Type B pancreatic cell (in vitro differentiated cells): ENCODE results near the gene DHX34. TPM values are rescaled to one million over a fixed set of nuclear protein-coding genes. Genes with fewer than 3 reads are reported as not detected.

Experiments used
- DNase-seq: peaks from one replicate; pipeline ENCODE4 v3.0.0; 2021; ENCODE audit warnings: mixed read lengths; ENCODE audit not compliant: unreplicated experiment; ENCODE audit errors: extremely low spot score
- H3K27ac Mint-ChIP-seq: 2 replicates; pipeline ENCODE4 v1.8.0; 2021; ENCODE audit warnings: mild to moderate bottlenecking, mixed read lengths
- H3K27me3 Mint-ChIP-seq: 2 replicates; pipeline ENCODE4 v1.8.0; 2021; ENCODE audit warnings: mixed read lengths
- H3K36me3 Mint-ChIP-seq: 2 replicates; pipeline ENCODE4 v1.8.0; 2021; ENCODE audit warnings: mixed read lengths
- H3K4me1 Mint-ChIP-seq: one replicate; pipeline ENCODE4 v1.8.0; 2021; ENCODE audit warnings: mixed read lengths; ENCODE audit not compliant: unreplicated experiment
- H3K4me3 Mint-ChIP-seq: 2 replicates; pipeline ENCODE4 v1.8.0; 2021; ENCODE audit warnings: mild to moderate bottlenecking, mixed read lengths
- H3K9me3 Mint-ChIP-seq: 2 replicates; pipeline ENCODE4 v1.8.0; 2021; ENCODE audit warnings: mixed read lengths
- CTCF ChIP-seq: fragments of 200-600 bp; sonication (generic); conservative IDR thresholded peaks from 2 replicates; pipeline ENCODE4 v1.5.0; 2021; ENCODE audit warnings: antibody characterized with exemption, mild to moderate bottlenecking
- total RNA-seq: library from RNA; stranded (reverse); gene quantifications from 2 replicates; pipeline ENCODE4 v1.2.1, GENCODE V29; 2021; ENCODE audit warnings: low replicate concordance

The DHX34 gene
- total RNA-seq, 1 donor from 2014 or later, result 32.9 TPM

- TF ChIP-seq CTCF, result no peak
- DNase-seq, result no peak
- Mint-ChIP-seq H3K4me1 (peaks cover 7% of the 10 kb centered on the region), H3K4me3 (no peak overlapping the region), H3K27ac (no peak overlapping the region), H3K36me3 (peaks cover 5% of the 10 kb centered on the region), H3K9me3 (no peaks in the 10 kb centered on the region), H3K27me3 (peaks cover 34% of the 10 kb centered on the region)
Observed at GRCh38 chr19:47413941-47414340, 64.8 kb downstream of the DHX34 start.

DNA sequence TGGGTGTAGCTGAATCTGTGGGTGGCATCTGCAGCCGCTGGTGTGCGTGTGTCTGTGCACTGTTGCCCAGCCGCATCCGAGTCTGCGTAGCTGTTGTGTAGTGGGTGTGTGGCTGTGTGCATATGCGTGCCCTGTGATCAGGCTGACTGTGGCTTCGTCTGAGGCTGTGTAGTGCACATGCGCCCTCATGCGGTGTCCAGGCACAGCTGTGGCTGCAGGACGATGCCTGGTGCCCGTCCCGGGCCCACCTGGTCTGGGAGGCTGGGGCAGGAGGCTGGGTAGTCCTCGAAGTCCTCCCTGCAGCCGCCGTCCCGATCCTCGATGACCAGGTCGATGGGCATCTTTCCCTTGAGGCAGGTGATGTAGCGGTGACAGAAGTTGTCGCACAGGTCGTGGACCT, 65.4 kb downstream of the DHX34 start:
- H3K9me3 Mint-ChIP-seq, result no peaks in the 10 kb centered on the region
- H3K4me3 Mint-ChIP-seq, result no peak overlapping the region
- no peak overlapping the region for H3K27ac Mint-ChIP-seq
- DNase-seq, result no peak
- H3K4me1 Mint-ChIP-seq, result peaks cover 7% of the 10 kb centered on the region
- H3K36me3 Mint-ChIP-seq, result peaks cover 5% of the 10 kb centered on the region
- no peak for TF ChIP-seq CTCF
- H3K27me3 Mint-ChIP-seq, result peaks cover 31% of the 10 kb centered on the region

- Mint-ChIP-seq H3K36me3 (peaks cover 5% of the 10 kb centered on the region), H3K27ac (no peak overlapping the region), H3K4me1 (peaks cover 11% of the 10 kb centered on the region), H3K27me3 (peaks cover 47% of the 10 kb centered on the region), H3K9me3 (no peaks in the 10 kb centered on the region), H3K4me3 (no peak overlapping the region)
- DNase-seq, result no peak
- no peak for TF ChIP-seq CTCF
Observed at GRCh38 chr19:47415953-47416642, 67.0 kb downstream of the DHX34 start.

DNA sequence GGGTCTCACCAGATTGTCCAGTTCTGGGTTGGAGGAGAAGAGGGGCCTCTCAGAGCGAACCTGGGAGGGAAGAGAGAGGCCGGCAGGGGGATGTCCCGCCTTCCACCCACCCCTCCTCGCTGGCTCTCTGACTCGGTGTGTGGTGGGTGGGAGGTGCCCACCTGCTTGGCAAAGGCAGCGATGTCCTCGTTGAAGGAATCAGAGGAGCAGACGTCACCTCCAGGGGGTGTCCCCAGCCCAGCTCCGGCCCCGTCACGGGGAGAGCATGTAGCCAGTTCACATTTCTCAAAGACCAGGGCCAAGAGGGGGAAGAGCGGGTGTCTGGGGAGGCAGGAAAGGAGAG, 67.5 kb downstream of the DHX34 start:
- H3K27ac Mint-ChIP-seq, result no peak overlapping the region
- TF ChIP-seq CTCF, result no peak
- H3K9me3 Mint-ChIP-seq, result no peaks in the 10 kb centered on the region
- peak overlapping the region; percentile 34 for H3K4me3 Mint-ChIP-seq
- H3K4me1 Mint-ChIP-seq, result peaks cover 15% of the 10 kb centered on the region
- H3K27me3 Mint-ChIP-seq, result peaks cover 52% of the 10 kb centered on the region
- H3K36me3 Mint-ChIP-seq, result peaks cover 5% of the 10 kb centered on the region
- no peak for DNase-seq

DNA sequence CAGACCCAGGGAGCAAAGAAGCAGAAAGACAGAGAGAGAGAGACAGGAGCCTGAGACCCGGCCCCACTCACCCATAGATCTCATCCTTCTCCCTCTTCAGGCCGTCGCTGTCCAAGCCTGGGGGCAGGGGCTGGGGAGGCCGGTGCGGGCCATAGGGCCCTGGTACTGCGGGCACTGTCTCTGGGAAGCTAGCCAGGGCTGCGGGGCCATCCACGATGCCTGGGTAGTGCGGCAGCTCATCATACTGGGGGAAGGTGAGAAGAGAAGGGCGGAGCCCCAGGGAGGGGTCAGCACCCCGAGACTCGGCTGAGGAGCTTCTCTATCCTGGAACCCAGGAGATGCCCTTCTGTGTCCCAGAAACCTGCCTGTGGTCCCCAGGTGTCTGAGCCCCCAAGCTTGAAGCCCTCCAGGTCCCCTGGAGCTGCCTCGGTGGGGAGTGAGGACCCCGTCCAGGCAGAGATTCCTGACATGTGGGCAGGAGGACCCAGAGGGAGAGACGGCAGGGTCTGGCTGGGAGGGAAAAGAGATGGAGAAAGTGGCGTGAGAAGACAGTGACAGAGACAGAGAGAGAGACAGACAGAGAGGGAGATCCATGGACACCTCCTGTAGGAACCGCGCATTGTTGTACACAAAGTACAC, 68.1 kb downstream of the DHX34 start:
- H3K36me3 Mint-ChIP-seq, result peaks cover 5% of the 10 kb centered on the region
- H3K27me3 Mint-ChIP-seq, result peaks cover 58% of the 10 kb centered on the region
- H3K27ac Mint-ChIP-seq, result peak overlapping the region; percentile 76
- H3K4me1 Mint-ChIP-seq, result peaks cover 21% of the 10 kb centered on the region
- DNase-seq, result no peak
- H3K9me3 Mint-ChIP-seq, result no peaks in the 10 kb centered on the region
- no peak for TF ChIP-seq CTCF
- H3K4me3 Mint-ChIP-seq, result peak overlapping the region; percentile 84
